ENCODE measurements around the gene MFAP3L. TPM values are rescaled to one million over a fixed set of nuclear protein-coding genes. Genes with fewer than 3 reads are reported as not detected.

Gene MFAP3L
- total RNA-seq, 6 experiments from 2014 or later, result 23.2 to 84.3 (median 39.3) TPM

DNA sequence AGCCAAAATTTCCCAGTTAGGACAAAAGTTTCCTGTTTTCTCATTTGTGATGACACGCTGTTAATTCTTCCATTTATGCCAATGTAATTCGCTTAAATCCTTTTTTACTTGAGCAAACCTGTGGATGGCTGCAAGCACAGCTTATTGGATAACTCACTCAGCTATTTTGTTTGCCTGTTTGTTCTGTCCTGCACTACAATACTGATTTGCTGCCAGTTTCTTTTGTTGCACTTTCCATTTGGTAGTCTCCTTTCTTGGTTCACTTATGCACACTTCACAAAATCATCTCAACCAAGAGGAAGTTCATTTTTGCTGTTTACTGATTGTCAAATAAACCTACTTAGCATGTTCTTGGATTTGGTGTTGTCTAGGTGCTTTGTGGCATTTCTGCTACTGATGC lies 40.3 kb downstream of the MFAP3L start:
- Histone ChIP-seq H3K9me3 (no peaks in the 10 kb centered on the region), H3K4me1 (peaks cover 0 to 9% (median 0%) of the 10 kb centered on the region in 4 donors), H3K36me3 (no peaks in the 10 kb centered on the region), H3K27me3 (no peaks in the 10 kb centered on the region), H3K27ac (no peak overlapping the region), H3K4me3 (no peak overlapping the region)
- intact Hi-C loops (cut with DNase I), result no loop called here
- ATAC-seq (peak; percentile 48 to 82 (median 65)), DNase-seq (no peak)
- whole genome bisulfite sequencing (ENCODE audit: insufficient coverage, low coverage, low lambda C conversion rate, missing lambda C conversion rate), result 77% methylated on average over 2 of the region's 2 CpGs
- TF ChIP-seq, protein P1, sequence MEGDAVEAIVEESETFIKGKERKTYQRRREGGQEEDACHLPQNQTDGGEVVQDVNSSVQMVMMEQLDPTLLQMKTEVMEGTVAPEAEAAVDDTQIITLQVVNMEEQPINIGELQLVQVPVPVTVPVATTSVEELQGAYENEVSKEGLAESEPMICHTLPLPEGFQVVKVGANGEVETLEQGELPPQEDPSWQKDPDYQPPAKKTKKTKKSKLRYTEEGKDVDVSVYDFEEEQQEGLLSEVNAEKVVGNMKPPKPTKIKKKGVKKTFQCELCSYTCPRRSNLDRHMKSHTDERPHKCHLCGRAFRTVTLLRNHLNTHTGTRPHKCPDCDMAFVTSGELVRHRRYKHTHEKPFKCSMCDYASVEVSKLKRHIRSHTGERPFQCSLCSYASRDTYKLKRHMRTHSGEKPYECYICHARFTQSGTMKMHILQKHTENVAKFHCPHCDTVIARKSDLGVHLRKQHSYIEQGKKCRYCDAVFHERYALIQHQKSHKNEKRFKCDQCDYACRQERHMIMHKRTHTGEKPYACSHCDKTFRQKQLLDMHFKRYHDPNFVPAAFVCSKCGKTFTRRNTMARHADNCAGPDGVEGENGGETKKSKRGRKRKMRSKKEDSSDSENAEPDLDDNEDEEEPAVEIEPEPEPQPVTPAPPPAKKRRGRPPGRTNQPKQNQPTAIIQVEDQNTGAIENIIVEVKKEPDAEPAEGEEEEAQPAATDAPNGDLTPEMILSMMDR (IDR thresholded peaks at IDR 0.05), result no peak
- no peak for TF ChIP-seq POLR2A (IDR thresholded peaks at IDR 0.05)

DNA sequence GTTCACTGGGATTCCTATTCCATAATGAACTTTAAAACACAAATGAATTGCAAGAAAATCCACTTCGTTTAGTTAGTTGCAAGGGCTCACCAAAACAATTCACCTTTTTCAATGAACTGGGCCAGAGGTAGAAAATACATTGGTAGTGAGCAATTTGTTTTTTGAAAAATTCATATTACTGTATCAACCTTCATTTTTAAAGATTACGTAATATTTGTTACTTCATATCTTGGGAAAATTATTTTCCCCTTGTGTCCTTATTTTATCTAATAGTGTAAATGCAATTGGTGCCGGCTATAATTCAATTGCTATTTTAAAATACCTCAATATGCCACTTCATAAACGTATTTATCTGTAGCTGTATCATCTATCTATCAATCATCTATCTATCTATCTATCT lies 41.5 kb downstream of the MFAP3L start:
- no peak overlapping the region for H3K4me3 ChIP-seq
- intact Hi-C loops (cut with DNase I), result no loop called here
- no peak overlapping the region for H3K27ac ChIP-seq
- H3K36me3 ChIP-seq, result no peaks in the 10 kb centered on the region
- H3K9me3 ChIP-seq, result no peaks in the 10 kb centered on the region
- TF ChIP-seq, protein P1 (IDR thresholded peaks at IDR 0.05), result no peak
- no peak for TF ChIP-seq POLR2A (IDR thresholded peaks at IDR 0.05)
- 79% methylated on average over 4 of the region's 4 CpGs for WGBS (ENCODE audit: insufficient coverage, low coverage, low lambda C conversion rate, missing lambda C conversion rate)
- ATAC-seq (no peak), DNase-seq (no peak)
- H3K27me3 ChIP-seq, result no peaks in the 10 kb centered on the region
- peaks cover 0 to 9% (median 0%) of the 10 kb centered on the region in 4 donors for H3K4me1 ChIP-seq

- ATAC-seq (no peak), DNase-seq (no peak)
- Histone ChIP-seq H3K27ac (no peak overlapping the region), H3K9me3 (no peaks in the 10 kb centered on the region), H3K27me3 (no peaks in the 10 kb centered on the region), H3K4me1 (peaks cover 0 to 9% (median 0%) of the 10 kb centered on the region in 4 donors), H3K4me3 (no peak overlapping the region), H3K36me3 (no peaks in the 10 kb centered on the region)
- TF ChIP-seq, protein P1 (IDR thresholded peaks at IDR 0.05), result no peak
- no peak for TF ChIP-seq POLR2A (IDR thresholded peaks at IDR 0.05)
- intact Hi-C loops (cut with DNase I), result no loop called here
- WGBS (ENCODE audit: insufficient coverage, low coverage, low lambda C conversion rate, missing lambda C conversion rate), result 47% methylated on average over 3 of the region's 3 CpGs
These were observed 42.0 kb downstream of the MFAP3L start for GRCh38 chr4:169984173-169984572.

- Histone ChIP-seq H3K9me3 (no peaks in the 10 kb centered on the region), H3K36me3 (no peaks in the 10 kb centered on the region), H3K4me1 (peaks cover 0 to 17% (median 0%) of the 10 kb centered on the region in 4 donors), H3K4me3 (no peak overlapping the region), H3K27me3 (no peaks in the 10 kb centered on the region), H3K27ac (no peak overlapping the region)
- no peak for DNase-seq
- intact Hi-C loops (cut with DNase I), result no loop called here
- no peak for TF ChIP-seq POLR2A (IDR thresholded peaks at IDR 0.05)
- TF ChIP-seq, protein P1 (IDR thresholded peaks at IDR 0.05), result no peak
- 90% methylated on average over 1 of the region's 1 CpG for WGBS (ENCODE audit: insufficient coverage, low coverage, low lambda C conversion rate, missing lambda C conversion rate)
- no peak for ATAC-seq
These were observed 49.2 kb downstream of the MFAP3L start for GRCh38 chr4:169976951-169977350.
